OCI-M2 (cell line): Measurements from ENCODE around the gene ELMO1.

Experiments
- DNase-seq: peaks from one replicate; lab custom pipeline; 2025; ENCODE audit not compliant: unreplicated experiment; lab: John Stamatoyannopoulos, UW

The ELMO1 gene, protein sequence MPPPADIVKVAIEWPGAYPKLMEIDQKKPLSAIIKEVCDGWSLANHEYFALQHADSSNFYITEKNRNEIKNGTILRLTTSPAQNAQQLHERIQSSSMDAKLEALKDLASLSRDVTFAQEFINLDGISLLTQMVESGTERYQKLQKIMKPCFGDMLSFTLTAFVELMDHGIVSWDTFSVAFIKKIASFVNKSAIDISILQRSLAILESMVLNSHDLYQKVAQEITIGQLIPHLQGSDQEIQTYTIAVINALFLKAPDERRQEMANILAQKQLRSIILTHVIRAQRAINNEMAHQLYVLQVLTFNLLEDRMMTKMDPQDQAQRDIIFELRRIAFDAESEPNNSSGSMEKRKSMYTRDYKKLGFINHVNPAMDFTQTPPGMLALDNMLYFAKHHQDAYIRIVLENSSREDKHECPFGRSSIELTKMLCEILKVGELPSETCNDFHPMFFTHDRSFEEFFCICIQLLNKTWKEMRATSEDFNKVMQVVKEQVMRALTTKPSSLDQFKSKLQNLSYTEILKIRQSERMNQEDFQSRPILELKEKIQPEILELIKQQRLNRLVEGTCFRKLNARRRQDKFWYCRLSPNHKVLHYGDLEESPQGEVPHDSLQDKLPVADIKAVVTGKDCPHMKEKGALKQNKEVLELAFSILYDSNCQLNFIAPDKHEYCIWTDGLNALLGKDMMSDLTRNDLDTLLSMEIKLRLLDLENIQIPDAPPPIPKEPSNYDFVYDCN

DNA sequence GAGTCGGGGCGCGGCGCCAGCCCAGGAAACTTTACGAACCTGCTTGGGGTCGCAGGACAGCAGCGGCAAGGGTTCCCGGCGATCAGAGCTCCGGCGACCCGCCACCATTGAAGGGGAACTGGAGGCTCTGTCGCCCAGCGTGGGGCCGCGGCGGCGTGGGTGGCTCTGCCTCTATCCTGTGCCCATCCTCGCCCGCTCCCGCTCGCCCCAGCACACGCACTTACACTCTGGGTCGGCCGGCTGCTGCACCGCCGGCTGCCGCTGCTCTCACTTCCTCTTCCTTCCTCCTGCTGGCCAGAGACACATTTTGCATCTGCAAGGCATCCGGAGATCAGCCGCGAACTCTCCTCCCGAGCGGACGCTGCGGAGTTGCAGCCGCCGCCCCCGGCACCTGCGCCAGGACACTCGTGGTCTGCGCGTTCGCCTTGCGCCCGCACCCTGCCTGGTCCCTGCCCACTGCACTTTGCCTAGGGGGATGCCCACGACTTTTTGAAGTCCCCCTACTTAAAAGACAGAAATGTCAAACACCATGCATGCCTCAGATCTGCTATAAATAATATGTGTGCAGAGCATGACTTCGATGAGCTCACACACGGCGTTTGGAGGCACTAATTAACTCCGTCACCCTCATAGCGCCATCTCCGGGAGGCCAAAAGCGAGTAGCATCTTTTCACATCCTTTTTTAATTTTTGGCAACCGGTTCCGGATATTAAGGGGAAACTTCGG lies at the start of gene ELMO1:
Gene ELMO1 (minus strand): TSS at position 229 of the 726 bp plus-strand sequence. CDS start 106,174 bp downstream, outside the sequence.
- no peak for DNase-seq

DNA sequence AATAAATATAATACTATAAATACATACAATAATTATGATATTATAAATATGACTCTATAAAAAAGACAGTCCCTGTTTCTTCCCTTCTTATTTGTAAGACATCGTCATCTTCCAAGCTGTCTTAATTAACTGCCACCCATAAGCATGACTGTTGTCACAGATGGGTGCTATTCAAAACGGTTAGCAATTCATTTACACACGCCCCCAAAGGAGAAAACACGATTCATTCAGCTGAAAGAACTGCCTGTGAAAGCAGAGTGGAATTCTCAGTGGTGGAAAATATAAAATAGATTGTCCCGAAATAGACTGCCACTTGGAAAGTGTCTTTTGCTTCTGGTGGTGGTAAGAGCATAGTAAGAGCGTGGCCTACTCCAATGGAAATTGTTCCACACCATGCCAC lies 48.9 kb upstream of the ELMO1 start:
- DNase-seq: no peak

DNA sequence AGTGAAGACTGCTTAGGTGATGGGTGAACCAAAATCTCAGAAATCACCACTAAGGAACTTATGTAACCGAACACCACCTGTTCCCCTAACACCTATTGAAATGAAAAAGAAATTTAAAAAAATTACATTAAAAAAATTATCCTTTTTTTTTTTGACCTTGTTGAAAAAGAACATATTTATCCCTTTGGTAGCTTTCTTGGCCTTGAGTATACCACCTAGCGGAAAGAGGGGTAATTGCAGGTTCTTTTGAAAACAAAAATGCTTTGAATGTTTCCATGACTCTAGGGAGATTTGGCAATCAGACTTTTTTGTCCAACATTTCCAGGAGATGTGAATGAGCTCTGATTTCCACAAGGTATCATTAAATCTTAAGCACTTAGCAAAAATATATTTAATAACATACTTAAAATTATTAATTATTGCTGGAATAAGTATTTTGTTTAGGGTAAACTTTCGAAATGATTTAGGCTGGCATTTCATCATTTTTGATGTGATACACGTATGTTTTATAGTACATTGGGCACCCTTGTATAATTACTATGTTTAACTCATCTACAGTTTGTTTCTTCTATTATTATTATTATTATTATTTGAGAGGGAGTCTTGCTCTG lies 47.0 kb upstream of the ELMO1 start:
- DNase-seq: no peak

DNA sequence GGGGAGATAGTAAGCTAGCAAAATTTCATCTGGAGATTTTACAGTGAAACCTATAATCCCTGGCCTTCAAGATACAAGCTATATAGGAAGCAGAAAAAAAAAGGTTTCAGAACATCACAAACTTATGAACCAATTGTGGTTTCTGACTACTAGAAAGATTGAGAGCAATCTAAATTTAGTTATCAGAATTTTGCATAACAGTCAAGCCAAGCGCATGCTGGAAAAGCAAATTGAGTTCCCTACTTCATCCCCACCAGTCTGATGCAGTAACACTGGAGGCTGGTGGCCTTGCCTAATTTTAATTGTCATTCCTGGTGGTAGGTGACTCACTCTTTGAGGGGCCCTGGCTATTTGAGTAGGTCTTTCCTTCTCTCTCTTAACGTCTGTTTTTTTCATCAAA lies 46.3 kb upstream of the ELMO1 start:
- no peak for DNase-seq

DNA sequence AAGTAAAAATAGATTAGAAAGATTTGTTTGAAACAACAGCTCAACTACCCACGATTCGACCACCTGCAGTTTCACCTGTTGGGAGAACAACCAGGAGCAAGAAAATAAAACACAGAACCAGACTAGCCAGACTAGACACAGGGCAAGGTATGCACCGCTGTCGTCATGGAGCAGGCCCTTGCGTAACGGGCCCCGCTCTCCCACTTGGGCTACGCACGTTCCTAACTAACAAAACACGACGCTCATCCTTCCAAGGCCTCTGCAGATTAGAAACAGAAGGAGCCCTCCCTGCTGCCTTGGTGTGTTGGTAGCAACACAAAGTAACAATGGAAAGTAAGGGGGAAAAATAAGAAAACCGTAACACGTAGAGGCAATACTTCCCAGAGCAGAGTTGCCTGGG lies 45.1 kb upstream of the ELMO1 start:
- DNase-seq: no peak

DNA sequence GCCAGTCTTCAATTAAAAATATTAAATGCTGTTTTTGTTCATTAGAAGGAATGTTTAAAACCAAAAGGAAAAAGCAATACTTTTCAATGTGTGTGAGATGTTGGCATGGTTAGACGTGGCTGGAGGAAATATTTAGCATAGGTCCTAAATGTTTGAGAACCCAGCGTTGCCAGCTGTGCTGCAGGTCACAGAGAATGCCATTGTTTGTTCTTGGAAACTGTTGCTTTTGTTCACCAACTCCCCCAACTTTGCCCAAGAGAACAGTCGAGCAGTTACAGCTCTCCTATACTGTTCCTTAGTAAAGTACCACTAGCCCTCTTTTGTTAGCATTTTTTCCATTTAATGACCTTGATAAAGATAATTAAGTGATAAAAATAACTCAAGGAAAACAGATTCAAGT lies 44.5 kb upstream of the ELMO1 start:
- no peak for DNase-seq

DNA sequence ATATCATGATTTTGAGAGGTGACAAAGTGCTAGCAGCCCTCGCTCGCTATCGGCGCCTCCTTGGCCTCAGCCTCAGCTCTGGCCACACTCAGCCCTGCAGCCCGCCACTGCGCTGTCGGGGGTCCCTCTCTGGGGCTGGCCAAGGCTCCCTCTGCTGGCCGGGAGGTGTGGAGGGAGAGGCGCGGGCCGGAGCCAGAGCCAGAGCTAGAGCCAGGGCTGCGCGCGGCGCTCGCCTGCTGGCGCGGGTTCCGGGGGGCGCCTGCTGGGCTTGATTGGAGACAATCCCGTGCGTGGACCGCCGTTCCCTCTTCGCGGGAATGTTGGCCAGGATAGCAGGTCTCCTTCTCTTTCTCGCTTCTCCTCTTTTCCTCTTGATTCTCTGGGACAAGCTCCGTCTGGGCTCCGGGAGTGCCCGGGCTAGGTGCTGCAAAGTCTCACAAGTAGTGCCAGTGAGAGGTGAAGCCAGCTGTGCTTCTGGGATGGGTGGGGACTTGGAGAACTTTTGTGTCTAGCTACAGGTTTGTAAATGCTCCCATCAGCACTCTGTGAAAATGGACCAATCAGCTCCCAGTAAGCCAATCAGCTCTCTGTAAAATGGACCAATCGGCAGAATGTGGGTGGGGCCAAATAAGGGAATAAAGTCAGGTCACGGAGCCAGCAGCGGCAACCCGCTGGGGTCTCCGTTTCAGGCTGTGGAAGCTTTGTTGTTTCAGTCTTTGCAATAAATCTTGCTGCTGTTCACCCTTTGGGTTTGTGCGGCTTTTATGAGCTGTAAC lies 43.4 kb upstream of the ELMO1 start:
- no peak for DNase-seq

DNA sequence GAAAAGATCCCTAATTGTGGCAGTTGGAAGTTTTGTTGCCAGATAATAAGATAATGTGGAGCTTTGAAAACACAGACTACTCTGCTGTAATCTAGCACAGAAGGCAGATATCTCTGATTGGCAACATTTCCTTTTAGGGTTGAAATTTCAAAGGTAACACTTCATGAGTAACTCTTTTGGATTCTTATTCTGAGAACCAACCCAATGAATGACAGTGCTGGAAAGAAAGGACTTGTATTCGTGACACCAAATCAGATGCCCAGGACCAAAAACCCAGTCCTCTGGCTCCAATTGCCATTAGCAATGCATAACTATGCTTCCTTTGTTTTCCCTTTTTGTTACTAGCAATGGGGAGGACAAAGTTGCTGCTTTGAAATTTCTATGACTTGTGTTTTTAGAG lies 41.0 kb upstream of the ELMO1 start:
- no peak for DNase-seq

DNA sequence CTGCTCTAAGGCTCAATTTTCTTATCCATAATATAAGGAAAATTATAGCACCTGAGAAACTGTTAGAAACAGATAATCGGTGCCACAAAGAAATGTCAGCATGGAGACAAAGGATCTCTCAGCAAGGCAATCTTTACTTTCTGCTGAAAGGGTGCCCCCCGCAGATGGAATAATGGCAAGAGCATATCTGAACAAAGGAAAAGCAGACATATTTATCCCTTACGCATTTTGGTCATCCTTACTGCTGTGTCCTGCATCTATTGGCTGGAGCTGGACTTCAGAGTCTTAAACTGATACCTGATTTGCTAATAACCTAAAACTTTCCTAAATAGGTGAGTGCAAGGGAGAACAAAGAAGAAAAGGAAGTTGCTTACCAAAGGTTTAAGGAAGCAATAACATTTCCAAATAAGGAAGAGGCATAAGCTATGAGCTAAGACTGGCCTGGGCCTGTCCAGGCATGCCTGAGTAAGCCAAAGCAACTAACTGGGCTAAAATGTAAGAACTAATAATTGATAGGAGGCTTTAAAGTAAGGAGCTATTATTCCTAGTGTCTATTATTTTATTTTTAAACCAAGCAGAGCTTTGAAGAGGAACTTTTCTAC lies 39.6 kb upstream of the ELMO1 start:
- DNase-seq: no peak

DNA sequence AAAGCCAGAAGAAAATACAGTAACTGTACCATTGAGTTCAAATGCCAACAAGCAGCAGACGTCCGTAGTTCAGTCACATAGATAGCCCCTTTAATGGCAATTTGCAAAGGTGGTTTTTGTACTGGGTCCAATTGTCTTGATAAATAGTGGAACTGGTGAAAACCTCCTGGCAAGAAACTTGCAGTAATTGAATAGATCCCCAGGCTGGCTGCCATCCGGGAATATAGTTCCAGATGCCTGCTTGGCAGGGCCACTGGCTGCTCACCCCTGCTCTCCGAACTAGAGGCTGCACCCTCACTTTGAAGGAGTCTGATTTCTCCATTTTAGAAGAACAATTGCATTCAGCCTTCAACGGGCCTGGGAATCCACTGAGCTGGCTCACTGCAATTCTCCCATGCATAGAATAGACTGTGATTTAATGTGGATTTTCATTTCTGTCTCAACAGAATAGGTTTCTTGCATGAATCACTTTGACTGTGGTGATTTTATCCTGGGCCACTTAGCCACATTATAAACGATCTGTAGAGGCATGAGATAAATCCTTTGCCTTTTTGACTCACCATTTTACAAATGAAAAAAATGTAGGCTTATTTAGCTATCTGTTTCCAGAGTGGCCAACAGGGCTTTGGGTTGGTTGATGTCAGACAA lies 35.9 kb upstream of the ELMO1 start:
- no peak for DNase-seq

DNA sequence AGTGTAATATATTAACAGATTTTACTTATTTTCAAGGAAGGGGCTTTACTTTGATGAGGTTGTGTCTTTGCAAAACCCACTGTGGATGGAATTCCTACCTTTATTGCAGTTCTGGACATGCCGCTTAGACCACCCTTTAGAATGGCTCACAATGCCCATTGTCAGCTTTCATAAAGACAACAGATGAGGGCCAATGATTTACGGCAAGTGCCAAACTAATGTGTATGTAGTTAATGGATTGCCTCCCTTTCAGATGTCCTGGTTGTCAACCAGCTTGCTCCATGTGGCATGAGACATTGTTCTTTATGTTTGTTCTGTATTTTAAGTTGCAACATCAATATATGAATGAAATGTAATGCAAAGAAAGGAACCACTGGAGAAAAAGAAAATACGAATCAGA lies 35.0 kb upstream of the ELMO1 start:
- no peak for DNase-seq

DNA sequence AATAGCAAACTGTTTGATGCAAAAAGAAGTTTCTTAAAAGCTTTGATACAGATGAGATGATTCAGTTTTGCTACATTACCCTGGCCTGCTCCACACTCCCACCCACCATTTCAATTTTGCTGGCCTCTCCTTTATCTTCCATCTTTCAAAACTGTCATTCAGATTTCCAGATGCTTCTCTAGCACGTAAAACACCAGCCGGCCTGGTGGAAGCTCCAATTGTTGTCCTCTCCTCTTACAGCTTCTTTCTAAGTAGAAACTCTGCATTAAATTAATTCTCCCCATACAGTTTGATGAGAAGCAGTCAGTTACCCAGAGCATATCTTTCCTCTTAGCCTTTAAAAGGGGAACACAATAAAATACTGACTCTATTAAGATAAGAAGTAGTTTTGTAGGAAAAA lies 34.3 kb upstream of the ELMO1 start:
- DNase-seq: no peak

DNA sequence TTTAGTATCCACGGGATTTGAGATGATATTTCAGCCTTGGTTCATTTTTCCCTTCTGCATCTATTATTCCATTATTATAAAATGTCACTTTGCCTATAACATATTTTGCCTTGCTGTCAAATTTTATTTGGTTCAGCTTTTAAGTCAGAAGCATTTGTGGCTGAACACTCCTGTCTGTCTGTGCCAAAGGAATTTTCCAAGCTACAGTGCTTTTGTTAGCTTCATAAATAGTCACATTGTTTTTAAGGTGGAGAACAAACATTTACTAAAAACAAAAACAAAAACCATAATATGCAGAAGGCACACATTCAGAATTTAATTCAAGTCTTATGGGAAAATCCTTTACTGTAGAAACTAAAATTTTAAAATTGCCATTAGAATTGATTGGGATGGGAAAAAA lies 33.8 kb upstream of the ELMO1 start:
- DNase-seq: no peak

DNA sequence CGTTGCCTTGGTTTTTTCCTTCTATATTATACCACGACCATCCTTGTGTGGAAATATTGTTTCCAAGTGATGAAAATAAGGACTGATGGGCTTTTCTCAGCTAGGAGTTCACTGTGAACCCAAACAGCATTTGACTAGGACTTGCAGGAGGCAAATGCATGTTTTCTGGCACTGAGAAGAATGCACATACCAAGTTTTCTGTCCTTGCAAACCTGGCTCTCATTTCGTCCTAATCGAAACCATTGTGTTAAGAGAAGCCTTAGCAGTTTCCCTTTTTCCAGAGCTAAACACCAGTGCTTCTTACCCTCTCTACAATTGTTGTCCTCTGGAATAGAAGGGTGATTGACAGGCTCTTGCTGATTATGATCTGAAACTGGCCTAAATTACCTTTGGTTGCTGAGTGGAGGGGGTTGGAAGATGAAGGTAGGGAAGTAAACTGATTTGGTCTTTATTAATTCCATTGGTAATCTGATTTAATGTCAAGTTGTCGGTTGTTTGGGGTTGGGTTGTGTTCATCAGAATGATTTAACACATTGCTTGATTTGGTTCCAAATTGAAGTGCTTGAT lies 33.1 kb upstream of the ELMO1 start:
- DNase-seq: no peak

DNA sequence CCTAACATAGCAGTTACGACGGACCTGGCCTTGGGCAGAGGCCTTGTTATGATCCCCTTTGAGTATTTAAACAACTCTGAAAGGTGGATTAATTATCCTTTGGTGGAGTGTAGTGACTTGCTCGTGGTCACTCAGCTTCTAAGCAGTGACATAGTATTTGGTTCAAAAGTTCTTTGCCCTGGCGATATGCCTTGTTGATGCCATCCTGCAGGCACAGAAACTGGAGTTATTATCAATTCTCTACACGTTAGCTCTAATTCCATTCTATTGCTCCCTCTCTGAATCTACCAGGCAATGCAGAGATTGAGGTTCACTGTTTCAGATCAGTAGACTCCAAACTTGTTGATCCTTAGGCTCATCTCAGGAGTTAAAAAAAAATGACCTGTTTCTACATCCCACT lies 32.5 kb upstream of the ELMO1 start:
- DNase-seq: no peak

DNA sequence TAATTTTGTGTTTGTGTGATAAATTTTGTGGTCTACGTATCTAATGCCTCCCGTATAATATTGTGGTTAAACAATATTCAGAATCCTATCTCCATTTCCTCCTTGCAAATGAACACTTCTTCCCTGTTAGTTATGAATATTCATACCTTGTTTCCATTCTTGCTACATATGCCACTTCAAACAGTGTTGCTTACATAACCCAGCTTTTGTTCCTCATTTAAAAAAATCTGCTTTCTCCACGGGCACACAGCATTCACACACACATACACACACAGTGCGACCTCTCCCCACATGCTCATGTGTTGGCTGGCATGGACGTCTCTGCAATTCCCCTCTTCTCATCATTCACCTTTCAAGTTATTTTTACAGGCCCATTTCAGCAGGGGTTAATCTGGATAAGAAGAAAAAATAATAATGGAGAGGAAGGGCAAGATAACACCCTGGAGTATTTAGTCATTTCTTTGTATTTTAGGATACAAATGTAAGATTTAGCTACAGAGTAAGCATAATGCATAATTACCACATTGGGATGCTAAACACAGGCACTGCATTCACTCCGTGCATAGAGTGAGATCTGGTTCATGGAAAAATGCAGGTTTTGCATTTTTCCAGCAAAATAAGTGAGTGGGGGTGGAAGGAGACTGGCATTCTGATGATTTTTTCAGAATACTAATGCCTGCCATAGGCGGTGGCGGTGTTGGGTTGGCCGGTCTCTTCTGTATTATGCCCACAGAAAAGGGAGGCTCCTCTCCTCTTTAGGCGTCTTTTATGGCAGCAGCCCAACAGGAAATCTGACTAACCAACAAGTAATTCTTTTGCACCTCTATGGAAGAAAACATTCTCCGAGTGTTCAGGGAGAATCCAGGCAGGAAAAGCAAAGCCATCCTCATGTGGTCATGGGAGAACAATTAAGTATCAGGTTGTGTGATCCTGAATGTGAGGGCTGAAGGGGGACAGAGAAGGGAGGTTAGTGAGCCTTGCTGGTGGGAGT lies 31.7 kb upstream of the ELMO1 start:
- DNase-seq: no peak

DNA sequence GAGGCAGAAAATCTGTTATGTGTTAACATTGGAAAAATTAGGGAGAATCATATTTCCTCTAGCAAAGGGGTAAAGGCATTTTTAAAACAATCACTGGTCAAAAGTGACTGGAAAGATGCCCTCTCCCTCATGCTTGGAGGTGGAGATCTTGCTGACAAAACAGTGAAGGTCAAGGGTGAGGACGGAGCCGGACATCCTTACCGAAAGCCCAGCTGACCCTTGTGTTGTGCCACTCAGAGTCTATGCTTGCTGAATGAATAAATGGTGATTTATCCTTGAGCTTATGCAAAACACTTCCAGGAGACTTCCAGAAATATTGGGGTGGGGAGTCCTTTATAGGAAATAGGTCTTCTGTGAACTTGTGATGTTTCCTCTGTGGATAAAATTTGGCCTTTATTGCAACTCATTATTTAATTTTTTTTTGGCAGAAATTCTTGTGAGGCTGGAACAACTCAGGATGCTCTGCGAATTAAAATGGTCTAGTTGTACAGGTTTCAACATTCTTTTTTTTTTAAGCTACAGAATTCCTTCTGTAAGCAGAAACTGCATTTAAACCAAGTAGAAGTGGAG lies 28.3 kb upstream of the ELMO1 start:
- no peak for DNase-seq

DNA sequence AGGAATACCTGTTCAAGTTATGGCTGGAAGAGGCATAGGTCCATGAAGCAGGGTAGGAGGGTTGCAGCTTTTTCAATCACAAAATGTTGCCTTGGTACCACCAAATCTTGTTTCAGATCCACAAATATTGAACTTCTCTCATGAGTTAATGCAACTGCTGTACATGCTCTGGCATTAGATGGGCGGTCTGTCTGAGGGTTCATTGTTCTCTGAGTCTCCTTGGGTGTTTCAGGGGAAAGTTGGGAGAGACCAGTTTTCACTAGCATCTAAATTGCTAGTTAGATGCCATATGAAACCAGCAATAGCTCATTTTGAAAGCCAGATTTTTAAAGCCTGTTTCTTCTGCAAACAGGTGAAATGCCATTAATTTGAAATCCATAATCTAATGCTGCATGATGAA lies 27.8 kb upstream of the ELMO1 start:
- no peak for DNase-seq
